ENCODE data around the gene NUDT16L1.

DNA sequence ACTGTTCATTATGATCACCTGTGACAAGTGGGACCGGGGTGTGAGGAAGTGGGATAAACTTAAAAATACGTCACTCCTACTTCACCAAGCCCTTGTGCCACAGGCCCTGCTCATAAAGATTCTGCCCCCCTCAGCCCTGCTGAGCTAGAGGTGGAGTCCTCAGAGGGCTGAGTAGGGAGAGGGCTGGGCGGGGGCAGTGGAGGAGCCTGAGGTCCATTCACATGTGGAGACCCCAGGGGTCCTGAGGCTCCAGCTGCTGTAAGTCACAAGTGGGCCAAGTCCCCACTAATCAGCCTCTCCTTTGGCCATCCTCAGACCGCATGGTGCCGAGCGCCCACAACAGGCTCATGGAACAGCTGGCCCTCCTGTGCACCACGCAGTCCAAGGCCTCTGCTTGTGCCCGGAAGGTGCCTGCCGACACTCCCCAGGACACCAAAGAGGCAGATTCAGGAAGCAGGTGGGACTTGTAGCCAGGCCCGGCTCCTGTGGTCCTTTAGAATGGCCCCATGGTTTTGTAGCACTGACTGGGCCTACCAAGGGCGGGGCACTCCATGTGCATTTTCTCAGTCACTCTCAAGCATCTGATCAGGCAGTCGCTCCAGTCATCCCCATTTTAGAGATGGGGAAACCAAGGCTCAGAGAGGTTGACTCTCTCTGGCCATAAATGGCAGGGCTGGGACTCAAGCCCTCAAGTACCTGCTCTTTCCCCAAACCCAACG, 51.4 kb downstream of the NUDT16L1 start:
- TF ChIP-seq EP300 (conservative IDR thresholded peaks at IDR 0.05; ENCODE audit: poor library complexity, severe bottlenecking), result no peak
- TF ChIP-seq TAF1 (IDR thresholded peaks at IDR 0.05; ENCODE audit: low read depth), result no peak
- TF ChIP-seq, protein P1, sequence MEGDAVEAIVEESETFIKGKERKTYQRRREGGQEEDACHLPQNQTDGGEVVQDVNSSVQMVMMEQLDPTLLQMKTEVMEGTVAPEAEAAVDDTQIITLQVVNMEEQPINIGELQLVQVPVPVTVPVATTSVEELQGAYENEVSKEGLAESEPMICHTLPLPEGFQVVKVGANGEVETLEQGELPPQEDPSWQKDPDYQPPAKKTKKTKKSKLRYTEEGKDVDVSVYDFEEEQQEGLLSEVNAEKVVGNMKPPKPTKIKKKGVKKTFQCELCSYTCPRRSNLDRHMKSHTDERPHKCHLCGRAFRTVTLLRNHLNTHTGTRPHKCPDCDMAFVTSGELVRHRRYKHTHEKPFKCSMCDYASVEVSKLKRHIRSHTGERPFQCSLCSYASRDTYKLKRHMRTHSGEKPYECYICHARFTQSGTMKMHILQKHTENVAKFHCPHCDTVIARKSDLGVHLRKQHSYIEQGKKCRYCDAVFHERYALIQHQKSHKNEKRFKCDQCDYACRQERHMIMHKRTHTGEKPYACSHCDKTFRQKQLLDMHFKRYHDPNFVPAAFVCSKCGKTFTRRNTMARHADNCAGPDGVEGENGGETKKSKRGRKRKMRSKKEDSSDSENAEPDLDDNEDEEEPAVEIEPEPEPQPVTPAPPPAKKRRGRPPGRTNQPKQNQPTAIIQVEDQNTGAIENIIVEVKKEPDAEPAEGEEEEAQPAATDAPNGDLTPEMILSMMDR (IDR thresholded peaks at IDR 0.05; ENCODE audit: poor library complexity, severe bottlenecking), result no peak
- TF ChIP-seq, protein P2, sequence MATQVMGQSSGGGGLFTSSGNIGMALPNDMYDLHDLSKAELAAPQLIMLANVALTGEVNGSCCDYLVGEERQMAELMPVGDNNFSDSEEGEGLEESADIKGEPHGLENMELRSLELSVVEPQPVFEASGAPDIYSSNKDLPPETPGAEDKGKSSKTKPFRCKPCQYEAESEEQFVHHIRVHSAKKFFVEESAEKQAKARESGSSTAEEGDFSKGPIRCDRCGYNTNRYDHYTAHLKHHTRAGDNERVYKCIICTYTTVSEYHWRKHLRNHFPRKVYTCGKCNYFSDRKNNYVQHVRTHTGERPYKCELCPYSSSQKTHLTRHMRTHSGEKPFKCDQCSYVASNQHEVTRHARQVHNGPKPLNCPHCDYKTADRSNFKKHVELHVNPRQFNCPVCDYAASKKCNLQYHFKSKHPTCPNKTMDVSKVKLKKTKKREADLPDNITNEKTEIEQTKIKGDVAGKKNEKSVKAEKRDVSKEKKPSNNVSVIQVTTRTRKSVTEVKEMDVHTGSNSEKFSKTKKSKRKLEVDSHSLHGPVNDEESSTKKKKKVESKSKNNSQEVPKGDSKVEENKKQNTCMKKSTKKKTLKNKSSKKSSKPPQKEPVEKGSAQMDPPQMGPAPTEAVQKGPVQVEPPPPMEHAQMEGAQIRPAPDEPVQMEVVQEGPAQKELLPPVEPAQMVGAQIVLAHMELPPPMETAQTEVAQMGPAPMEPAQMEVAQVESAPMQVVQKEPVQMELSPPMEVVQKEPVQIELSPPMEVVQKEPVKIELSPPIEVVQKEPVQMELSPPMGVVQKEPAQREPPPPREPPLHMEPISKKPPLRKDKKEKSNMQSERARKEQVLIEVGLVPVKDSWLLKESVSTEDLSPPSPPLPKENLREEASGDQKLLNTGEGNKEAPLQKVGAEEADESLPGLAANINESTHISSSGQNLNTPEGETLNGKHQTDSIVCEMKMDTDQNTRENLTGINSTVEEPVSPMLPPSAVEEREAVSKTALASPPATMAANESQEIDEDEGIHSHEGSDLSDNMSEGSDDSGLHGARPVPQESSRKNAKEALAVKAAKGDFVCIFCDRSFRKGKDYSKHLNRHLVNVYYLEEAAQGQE (IDR thresholded peaks at IDR 0.05; ENCODE audit: borderline replicate concordance), result no peak
- no peak for TF ChIP-seq EZH2 (IDR thresholded peaks at IDR 0.05; ENCODE audit: borderline replicate concordance, insufficient read depth, low read length, poor library complexity, severe bottlenecking)
- no peak for TF ChIP-seq POLR2AphosphoS5 (IDR thresholded peaks at IDR 0.05)
